HG03457 (cell line): ENCODE data around the gene IL2.

Experiments used
- ATAC-seq: cut with Tn5 transposase; IDR thresholded peaks from one replicate; pipeline ENCODE4 v1.9.1; 2021; ENCODE audit warnings: moderate number of reproducible peaks; ENCODE audit not compliant: unreplicated experiment

The IL2 gene

GRCh38 chr4:122456231-122457116, at the start of gene IL2:
IL2 (minus strand) TSS chr4:122456725; CDS start chr4:122456440, 285 bp downstream.
- ATAC-seq: no peak

DNA sequence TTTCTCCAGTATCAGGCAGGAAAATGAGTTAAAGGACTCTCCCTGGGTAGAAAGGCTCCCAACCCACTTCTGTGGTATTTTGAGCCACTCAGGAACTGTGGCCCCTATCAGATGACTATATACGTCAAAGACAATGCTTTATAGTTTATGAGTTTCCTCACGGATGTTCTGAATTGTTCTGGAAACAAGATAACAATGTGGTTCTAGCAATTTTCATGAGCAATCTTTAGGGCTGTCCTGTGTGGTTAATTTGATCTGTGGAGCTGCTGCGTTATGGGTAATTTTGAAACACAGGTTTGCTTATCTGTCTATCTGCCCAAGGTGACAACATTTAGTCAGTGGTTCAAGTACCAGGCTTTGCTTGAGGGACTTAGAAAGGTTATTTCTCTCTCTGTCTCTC, 46.7 kb upstream of the IL2 start:
- no peak for ATAC-seq

DNA sequence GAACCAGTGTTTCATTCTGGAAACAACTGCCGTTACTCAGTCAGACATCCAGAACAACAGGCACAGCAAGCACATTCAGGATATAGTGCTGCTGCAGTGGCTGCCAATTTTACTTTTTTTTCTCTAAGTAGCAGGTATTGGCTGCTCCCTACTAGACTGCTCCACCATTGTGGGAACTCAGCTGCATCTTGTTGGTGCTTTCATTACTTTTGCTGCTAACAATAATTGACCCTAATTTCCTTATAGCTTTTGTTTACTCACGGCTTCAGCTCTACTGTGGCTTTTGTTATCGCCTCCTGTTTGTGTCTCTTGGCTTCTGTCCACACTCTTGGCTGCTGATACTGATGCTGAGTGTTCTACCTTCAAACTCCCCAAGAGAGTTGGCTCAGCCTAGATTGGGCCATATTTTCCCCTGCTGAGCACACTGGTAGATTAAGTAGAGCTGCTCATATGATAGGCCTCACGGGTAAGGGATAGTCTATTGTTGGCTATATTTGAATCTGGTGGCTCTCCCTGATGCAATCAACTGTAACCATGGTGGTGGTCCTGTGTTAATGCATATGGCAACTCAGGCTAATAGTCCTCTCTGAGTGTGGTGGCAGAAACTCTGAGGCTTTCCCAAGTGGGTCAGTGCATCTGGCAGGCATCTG, 44.5 kb upstream of the IL2 start:
- ATAC-seq: no peak

DNA sequence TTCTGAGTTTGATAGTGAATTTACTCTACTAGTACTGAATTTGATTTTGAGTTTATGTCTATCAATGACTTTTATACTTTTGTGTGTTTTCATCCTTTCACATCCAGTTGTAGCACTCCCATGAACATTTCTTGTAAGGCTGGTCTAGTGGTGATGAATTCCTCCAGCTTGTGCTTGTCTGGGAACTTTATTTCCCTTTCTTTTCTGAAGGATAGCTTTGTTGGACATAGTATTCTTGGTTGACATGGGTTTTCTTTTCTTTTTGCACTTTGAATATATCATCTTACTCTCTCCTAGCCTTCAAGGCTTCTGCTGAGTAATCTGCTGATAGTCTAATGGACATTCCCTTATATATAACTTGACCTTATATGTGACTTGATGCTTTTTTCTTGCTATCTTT, 32.5 kb upstream of the IL2 start:
- no peak for ATAC-seq

DNA sequence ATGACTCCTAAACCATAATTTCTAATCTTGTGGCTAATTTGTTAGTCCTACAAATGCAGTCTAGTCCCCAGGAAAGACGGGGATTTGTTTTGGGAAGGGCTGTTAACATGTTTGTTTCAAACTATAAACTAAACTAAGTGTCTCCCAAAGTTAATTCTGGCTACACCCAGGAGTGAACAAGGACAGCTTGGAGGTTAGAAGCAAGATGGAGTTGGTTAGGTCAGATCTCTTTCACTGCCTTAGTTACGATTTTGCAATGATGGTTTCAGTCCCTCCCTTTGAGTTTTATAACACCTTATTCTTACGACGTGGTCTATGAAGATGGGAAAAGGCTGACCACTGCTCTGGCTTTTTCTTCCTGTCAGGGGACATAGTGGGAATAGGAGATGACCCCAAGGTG, 27.0 kb upstream of the IL2 start:
- no peak for ATAC-seq

- ATAC-seq: no peak
These were observed 25.4 kb upstream of the IL2 start for GRCh38 chr4:122481766-122482405.

DNA sequence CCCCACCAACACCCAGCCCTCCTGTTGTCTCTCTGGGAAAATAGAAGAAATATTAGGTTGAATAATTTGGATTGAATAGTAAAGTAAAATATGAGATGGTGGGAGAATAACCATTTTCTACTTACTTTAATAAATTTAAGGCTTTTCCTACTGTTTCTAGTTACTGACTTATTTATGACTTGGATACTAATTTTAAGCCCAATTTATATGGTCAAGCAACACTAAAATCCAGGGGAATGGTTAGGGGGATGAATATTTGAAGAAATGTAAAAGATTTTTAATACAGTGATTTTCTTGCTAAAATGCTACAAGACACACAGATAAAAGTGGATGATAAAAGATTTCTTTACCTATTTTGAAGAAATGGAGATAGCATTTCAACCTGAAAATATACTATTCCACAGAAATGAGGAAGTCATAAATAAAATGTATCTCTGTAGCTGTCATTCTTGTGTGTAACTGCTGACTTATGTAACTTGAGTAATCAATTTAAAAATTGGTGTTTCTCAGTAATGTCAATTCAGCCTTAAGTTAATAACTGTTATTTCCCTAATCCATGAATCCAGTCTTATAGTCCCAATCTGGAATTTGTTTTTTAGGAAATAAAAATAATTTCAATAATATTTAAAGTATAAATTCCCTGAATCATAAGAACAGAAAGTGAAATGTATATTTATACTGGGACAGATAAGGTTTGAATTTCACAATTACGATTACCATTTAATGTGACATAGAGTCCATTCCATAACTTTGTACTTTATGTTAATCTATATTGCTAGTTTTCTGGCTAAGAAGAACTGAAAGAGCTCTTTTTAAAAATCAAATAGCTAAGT, 24.3 kb upstream of the IL2 start:
- no peak for ATAC-seq

DNA sequence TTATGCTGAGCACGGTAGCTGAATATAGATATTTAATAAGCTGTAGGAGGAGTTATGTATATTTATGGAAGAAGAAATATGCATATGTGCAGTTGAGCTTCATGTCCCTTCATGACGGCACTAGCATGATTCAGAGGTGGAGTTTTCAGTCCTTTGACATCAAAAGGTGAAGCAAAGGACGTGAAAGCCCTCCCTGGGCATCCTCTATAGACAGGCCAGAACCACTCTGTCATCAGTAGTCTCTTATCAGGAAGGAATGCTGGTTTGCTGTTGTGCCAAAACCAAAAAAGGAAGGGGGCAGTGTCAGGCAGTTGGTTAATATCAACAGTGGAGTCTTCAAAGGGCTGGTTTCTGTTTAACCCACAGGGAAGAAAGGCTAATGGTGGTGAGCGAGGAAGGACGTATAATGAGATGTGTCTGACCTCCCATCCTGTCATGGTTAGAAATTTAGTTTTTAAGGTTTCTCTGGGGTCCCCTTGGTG, 23.5 kb upstream of the IL2 start:
- no peak for ATAC-seq

DNA sequence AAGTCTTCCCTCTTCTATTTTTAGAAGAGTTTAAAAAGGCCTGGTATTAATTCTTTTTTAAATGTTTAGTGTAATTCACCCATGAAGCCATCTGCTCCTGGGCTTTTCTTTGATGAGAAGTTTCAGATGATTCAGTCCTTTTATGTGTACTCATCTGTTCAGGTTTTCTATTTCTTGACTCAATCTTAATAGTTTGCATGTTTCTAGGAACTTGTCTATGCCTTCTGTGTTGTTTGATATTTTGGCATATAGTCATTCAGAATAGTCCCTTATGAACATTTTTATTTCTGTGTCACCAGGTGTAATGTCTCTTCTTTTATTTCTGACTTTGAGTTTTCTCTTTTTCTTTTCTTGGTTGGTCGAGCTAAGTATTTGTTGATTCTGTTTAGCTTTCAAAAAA, 20.2 kb upstream of the IL2 start:
- ATAC-seq: no peak

GRCh38 chr4:122476126-122476525, 19.6 kb upstream of the IL2 start:
- no peak for ATAC-seq

DNA sequence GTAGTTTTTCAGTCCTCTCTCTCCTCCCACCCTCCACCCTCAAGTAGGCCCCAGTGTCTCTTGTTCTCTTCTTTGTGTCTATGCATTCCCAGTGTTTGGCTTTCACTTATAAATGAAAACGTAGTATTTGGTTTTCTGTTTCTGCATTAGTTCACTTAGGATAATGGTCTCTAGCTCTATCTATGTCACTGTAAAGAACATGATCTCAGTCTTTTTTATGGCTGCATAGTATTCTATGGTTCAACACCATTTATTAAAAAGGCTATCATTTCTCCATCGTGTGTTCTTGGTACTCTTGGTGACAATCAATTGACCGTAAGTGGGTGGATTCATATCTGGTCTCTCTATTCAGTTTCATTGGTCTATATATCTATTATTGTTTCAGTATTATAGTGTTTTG, 18.7 kb upstream of the IL2 start:
- ATAC-seq: no peak

DNA sequence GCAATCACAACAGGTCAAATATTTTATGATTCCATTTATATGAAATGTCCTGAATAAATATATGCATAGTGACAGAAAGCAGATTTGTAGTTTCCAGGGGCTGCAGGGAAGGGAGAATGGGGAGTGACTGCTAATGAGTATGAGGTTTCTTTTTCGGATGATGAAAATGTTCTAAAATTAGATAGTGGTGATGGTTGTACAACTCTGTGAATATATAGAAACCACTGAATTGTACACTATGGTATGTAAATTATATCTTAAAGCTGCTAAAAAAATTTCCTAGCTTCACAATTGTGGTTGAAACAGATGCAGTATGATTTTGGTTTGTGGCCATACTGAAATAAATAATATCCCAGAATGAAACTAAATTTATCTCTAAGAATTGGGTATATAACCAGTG, 12.9 kb upstream of the IL2 start:
- ATAC-seq: no peak

- no peak for ATAC-seq
These were observed 2.1 kb upstream of the IL2 start for GRCh38 chr4:122458625-122459024.

DNA sequence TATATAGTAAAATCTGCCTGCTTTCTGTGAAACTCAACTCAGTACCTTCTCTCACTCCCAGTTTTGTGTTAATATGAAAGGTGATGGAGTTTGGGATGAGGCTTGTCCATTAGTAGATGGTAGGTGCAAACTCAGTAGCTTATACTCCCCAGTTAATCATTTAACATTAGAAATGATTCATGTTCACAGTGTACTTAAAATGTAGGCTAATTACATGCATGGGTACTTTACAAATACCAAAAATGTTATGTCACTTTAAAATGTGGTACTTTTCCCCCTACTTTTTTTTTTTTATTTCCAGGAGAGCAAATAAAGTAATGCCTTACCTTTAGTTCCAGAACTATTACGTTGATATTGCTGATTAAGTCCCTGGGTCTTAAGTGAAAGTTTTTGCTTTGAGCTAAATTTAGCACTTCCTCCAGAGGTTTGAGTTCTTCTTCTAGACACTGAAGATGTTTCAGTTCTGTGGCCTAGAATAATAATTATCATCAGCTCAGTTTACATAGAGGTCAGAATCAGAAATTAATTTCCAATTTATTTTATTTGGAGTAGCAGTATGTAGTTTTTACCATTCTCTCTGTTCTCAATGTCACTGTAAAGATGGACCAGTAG, 3.0 kb downstream of the IL2 start:
- ATAC-seq: no peak

GRCh38 chr4:122450847-122451246, 5.7 kb downstream of the IL2 start:
- ATAC-seq: no peak

- no peak for ATAC-seq
These were observed 22.2 kb downstream of the IL2 start for GRCh38 chr4:122434285-122434684.

- ATAC-seq: no peak
These were observed 25.2 kb downstream of the IL2 start for GRCh38 chr4:122431351-122431750.

DNA sequence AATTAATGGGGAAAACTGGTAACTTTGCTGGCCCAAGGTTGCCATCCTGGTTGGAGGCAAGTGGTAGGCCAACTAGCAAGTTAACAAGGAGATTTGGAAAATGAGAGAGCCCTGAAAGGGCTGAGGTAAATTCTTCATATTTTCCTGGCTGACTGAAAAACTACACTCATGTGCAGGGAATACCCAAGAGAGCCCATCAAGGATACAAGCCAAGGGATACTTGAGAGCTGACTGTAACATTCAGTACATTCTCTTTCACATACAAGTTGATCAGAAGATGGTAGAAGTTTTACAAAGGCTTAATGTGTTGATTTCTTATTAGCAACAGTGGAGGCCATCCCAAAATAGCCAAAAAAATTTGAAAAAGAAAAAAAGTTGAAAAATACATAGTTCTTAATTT, 33.3 kb downstream of the IL2 start:
- ATAC-seq: no peak

DNA sequence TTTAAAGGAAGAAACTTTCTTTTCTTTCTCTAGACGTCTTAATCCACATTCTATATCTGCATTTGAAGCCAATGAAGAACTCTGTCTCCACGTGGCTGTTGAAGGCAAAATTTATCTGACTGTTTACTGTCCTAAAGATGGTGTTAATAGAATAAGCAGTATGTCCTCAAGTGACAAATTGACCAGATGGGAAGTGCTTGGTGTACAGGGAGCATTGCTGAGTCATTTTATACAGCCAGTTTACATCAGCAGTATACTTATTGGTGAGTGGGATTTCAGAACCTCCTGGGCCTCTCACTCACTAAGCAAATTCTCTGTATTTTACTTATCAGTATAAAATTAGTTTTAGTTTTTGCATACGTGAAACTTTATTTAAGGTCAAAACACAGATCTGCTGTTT, 44.0 kb downstream of the IL2 start:
- ATAC-seq: no peak

GRCh38 chr4:122403861-122404260, 52.7 kb downstream of the IL2 start:
- ATAC-seq: no peak
